A549 (cell line): ENCODE results near the gene MYO10.

Experiments
- BHLHE40 ChIP-seq: IDR thresholded peaks from 2 replicates; pipeline ENCODE4 v1.6.1; 2012; ENCODE audit warnings: low read depth, low read length, inconsistent platforms
- EHMT2 ChIP-seq: fragments of 200-600 bp; sonication (generic); IDR thresholded peaks from 2 replicates; pipeline ENCODE4 v1.6.1; 2016; ENCODE audit warnings: antibody characterized with exemption, low read depth, mild to moderate bottlenecking, moderate library complexity
- FOXS1 ChIP-seq: fragments of 250-450 bp; sonication (Bioruptor Pico); IDR thresholded peaks from 2 replicates; pipeline ENCODE4 v1.5.0; 2020; ENCODE audit warnings: mild to moderate bottlenecking, moderate library complexity
- KDM1A ChIP-seq: fragments of 200-600 bp; sonication (generic); IDR thresholded peaks from 2 replicates; pipeline ENCODE4 v1.6.1; 2016; ENCODE audit warnings: low read depth, mild to moderate bottlenecking
- MAFK ChIP-seq: fragments of 450-650 bp; IDR thresholded peaks from 2 replicates; pipeline ENCODE4 v1.6.1; 2014; ENCODE audit not compliant: partially characterized antibody
- MYC ChIP-seq: IDR thresholded peaks from 2 replicates; pipeline ENCODE4 v1.6.1; 2012; ENCODE audit warnings: mild to moderate bottlenecking, inconsistent platforms, low read length, improper control_type of control experiment, borderline replicate concordance
- NPAS2 ChIP-seq: fragments of 250-450 bp; sonication (Bioruptor Pico); IDR thresholded peaks from 2 replicates; pipeline ENCODE4 v1.8.0; 2022; ENCODE audit warnings: mild to moderate bottlenecking, moderate library complexity, borderline replicate concordance
- POLR2A ChIP-seq: IDR thresholded peaks from 2 replicates; pipeline ENCODE4 v1.6.1; 2012; ENCODE audit warnings: mild to moderate bottlenecking, low read length
- RCOR1 ChIP-seq: fragments of 150-350 bp; IDR thresholded peaks from 2 replicates; pipeline ENCODE4 v1.6.1; 2014; ENCODE audit warnings: antibody characterized with exemption, low read length, low read depth
- RFX5 ChIP-seq: fragments of 450-650 bp; IDR thresholded peaks from 2 replicates; pipeline ENCODE4 v1.7.1; 2014; ENCODE audit warnings: antibody characterized with exemption, mild to moderate bottlenecking, moderate library complexity

DNA sequence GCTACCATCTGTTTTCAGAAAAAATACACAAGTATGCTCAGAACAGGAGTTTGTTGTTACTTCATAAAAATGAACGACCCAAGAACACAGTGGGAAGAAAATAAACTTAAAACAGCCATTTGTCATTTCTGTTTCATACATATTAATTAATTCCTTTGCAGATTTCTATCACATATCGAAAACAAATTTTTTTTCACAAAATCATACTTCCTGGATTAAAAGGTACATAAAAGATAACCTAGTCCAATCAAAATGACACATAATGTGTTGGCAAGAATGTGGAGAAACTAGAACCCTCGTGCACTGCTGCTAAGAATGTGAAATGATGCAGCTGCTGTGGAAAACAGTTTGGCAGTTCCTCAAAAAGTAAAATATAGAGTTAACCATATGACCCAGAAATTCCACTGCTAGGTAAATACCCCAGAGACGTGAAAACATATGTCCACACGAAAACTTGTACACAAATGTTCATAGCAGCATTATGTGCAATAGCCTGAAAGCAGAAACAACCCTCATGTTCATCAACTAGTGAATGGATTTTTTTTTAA, 46.0 kb downstream of the MYO10 start:
- no peak for TF ChIP-seq MAFK
- no peak for TF ChIP-seq BHLHE40
- no peak for TF ChIP-seq FOXS1 (CRISPR knock-in tag)
- TF ChIP-seq POLR2A = no peak
- no peak for TF ChIP-seq MYC
- no peak for TF ChIP-seq KDM1A
- TF ChIP-seq RCOR1 = no peak
- TF ChIP-seq EHMT2 = no peak
- no peak for TF ChIP-seq RFX5
- no peak for TF ChIP-seq NPAS2
